Left ventricle myocardium inferior (tissue), 1 donor: Measurements from ENCODE around the gene GPR62. TPM values are rescaled to one million over a fixed set of nuclear protein-coding genes. Genes with fewer than 3 reads are reported as not detected.

ENCODE experiments used
- DNase-seq: peaks from one replicate; pipeline ENCODE4 v3.0.0-alpha.2; 2020
- H3K27ac ChIP-seq: fragments of 200-600 bp; replicated peaks from 2 replicates; pipeline ENCODE4 v1.8.0; 2021
- H3K27me3 ChIP-seq: fragments of 200-600 bp; 2 replicates; pipeline ENCODE4 v1.8.0; 2021; ENCODE audit warnings: low read depth
- H3K36me3 ChIP-seq: fragments of 200-600 bp; 2 replicates; pipeline ENCODE4 v1.8.0; 2021
- H3K4me1 ChIP-seq: fragments of 200-600 bp; 2 replicates; pipeline ENCODE4 v1.8.0; 2021
- H3K4me3 ChIP-seq: fragments of 200-600 bp; 2 replicates; pipeline ENCODE4 v1.8.0; 2021; ENCODE audit warnings: mild to moderate bottlenecking, moderate library complexity
- H3K9me3 ChIP-seq: fragments of 200-600 bp; replicated peaks from 2 replicates; pipeline ENCODE4 v1.8.0; 2021
- intact Hi-C: fragments of 100-400 bp; cut with micrococcal nuclease; formaldehyde crosslinking; loops from one replicate; pipeline ENCODE4 v1.11.0; 2022
- total RNA-seq: library from RNA; stranded (reverse); fragmentation: NEBNext Ultra II Directional; extraction: Animal tissue kit (Norgen Biotek cat#: 25700); gene quantifications from one replicate; pipeline ENCODE4 v1.2.1, GENCODE V29; 2021
- TF ChIP-seq, protein P1 (sequence below): fragments of 200-600 bp; IDR thresholded peaks from 2 replicates; pipeline ENCODE4 v1.8.0; 2021; ENCODE audit warnings: antibody characterized with exemption, mild to moderate bottlenecking, borderline replicate concordance
- donor health status: DM: no; HTN: yes; CAD: no; lungs with severe emphysema.

The GPR62 gene
- total RNA-seq, 1 donor from 2014 or later: 0.16 TPM

DNA sequence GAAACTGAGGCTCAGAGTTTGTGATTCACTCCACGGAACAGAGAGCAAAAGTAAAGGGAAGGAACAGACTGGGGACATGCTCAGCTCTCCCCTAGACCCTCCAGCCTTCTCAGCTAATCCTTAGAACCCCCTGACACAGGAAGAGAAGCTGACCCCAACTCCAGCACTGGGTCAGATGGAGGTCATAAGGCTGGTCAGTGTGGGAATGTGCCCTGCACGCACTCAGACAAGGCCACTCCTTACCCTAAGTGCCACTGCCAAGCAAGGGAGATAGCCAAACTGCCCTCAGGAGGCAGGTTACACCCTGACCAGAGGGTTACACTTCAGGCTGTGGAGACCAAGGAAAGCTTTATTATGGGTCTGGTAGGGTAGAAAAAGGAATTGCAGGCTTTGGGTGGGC lies 39.3 kb downstream of the GPR62 start:
- Histone ChIP-seq H3K4me1 (peaks cover 38% of the 10 kb centered on the region), H3K27ac (peak overlapping the region; percentile 84), H3K4me3 (peak overlapping the region; percentile 82), H3K9me3 (no peaks in the 10 kb centered on the region), H3K36me3 (peaks cover 32% of the 10 kb centered on the region), H3K27me3 (no peaks in the 10 kb centered on the region)
- DNase-seq: no peak
- TF ChIP-seq, protein P1, sequence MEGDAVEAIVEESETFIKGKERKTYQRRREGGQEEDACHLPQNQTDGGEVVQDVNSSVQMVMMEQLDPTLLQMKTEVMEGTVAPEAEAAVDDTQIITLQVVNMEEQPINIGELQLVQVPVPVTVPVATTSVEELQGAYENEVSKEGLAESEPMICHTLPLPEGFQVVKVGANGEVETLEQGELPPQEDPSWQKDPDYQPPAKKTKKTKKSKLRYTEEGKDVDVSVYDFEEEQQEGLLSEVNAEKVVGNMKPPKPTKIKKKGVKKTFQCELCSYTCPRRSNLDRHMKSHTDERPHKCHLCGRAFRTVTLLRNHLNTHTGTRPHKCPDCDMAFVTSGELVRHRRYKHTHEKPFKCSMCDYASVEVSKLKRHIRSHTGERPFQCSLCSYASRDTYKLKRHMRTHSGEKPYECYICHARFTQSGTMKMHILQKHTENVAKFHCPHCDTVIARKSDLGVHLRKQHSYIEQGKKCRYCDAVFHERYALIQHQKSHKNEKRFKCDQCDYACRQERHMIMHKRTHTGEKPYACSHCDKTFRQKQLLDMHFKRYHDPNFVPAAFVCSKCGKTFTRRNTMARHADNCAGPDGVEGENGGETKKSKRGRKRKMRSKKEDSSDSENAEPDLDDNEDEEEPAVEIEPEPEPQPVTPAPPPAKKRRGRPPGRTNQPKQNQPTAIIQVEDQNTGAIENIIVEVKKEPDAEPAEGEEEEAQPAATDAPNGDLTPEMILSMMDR: no peak
- intact Hi-C loops: no loop called here

DNA sequence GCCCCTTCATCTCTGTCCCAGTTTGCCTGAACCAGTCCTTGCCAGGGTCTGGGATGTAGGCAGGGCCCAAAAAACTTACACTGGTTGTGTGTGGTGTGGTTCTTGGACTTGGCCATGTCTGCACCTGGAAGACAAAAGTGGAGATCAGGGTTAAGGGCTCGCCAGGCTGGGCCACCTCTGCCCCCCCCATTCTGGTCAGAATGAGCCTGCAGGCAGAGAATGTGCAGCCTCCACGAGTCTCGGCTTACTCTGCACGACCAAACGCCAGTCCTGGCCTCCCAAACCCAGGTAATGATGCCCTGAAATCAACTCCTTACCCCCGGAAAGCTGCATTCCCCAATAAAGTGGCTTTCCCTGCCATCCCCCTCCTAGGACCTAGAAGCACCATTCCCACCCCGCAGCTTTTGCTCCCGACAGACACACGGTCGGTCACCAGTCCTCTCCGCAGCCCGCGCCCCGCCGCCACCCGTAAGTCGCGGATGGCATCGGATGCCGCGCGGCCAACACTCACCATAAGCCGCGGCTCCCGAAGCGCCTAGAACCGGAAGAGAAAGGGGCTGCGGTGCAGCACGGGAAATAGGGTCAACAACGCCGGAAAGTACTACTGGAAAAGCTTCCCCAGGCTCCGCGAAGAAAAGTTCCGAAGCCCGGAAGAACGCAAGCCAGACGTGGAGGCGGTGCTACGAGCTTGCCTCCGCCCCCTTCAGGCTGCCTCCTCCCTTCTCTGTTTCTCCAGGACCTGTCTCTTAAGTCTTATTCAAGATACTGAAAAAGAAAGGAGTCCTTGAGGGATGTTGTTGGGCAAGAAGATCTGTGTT lies 40.4 kb downstream of the GPR62 start, which contains the start of gene RPL29:
Gene RPL29 (minus strand): TSS at position 550 of the 818 bp plus-strand sequence. CDS start 434 bp downstream, at position 116.
- H3K27me3 ChIP-seq: no peaks in the 10 kb centered on the region
- no peaks in the 10 kb centered on the region for H3K9me3 ChIP-seq
- H3K36me3 ChIP-seq: peaks cover 32% of the 10 kb centered on the region
- H3K27ac ChIP-seq: peak within 1 kb of the TSS; percentile 84
- TF ChIP-seq, protein P1: peak; percentile 41
- peak within 1 kb of the TSS; percentile 82 for H3K4me3 ChIP-seq
- peak; percentile 90 for DNase-seq
- intact Hi-C loops: no loop called here
- peaks cover 34% of the 10 kb centered on the region for H3K4me1 ChIP-seq

DNA sequence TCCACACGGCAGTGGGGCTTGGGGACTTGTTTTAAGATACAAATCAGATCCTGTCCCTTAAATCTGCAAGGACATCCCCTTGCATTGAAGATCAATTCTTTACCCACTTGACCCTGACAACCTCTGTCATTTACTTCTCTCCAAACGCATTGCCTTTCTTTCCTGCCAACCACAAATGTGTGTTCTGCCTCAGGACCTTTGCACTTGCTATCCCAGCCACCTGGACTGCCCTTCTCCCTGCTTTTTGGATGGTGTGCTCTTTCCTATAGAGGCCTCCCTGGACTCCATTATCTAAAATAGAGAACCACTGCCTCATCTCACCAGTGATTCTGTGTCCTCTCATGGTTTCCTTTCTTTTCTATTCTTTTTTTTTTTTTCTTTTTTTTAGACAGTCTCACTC lies 42.0 kb downstream of the GPR62 start:
- peaks cover 40% of the 10 kb centered on the region for H3K4me1 ChIP-seq
- H3K27me3 ChIP-seq: no peaks in the 10 kb centered on the region
- intact Hi-C loops: no loop called here
- H3K9me3 ChIP-seq: no peaks in the 10 kb centered on the region
- DNase-seq: no peak
- H3K36me3 ChIP-seq: peaks cover 26% of the 10 kb centered on the region
- no peak overlapping the region for H3K4me3 ChIP-seq
- TF ChIP-seq, protein P1: no peak
- no peak overlapping the region for H3K27ac ChIP-seq

DNA sequence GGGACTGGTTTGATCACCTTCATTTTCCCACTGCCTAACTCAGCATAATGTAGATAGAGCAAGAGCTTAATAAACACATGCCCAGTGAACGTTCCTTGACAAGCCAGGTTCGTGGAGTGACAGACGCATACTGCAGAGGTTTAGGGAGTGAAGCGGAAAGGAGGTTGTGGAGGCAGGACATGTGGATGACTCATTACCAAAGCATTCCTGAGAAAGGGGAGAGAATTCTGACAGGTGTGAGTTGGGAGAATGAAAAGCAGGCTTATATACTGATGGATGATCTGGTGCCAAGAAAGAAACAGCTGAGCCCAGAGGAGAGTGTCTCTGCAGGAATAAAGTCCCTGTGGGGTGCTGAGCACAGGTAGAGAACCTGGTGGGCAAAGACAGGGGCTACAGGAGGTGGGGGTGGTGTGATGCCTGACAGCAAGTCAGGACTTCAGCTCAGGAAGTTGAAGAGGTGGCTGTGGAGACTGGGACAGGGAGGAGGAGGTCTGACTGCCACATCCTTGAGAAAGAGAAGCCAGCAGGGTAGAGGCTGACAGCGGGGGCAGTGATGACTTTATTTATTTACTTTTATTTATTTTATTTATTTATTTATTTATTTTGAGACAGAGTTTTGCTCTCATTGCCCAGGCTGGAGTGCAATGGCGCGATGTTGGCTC lies 42.9 kb downstream of the GPR62 start:
- Histone ChIP-seq H3K27ac (no peak overlapping the region), H3K27me3 (no peaks in the 10 kb centered on the region), H3K9me3 (no peaks in the 10 kb centered on the region), H3K4me1 (peaks cover 35% of the 10 kb centered on the region), H3K4me3 (no peak overlapping the region), H3K36me3 (peaks cover 20% of the 10 kb centered on the region)
- DNase-seq: no peak
- intact Hi-C loops: no loop called here
- TF ChIP-seq, protein P1: no peak

DNA sequence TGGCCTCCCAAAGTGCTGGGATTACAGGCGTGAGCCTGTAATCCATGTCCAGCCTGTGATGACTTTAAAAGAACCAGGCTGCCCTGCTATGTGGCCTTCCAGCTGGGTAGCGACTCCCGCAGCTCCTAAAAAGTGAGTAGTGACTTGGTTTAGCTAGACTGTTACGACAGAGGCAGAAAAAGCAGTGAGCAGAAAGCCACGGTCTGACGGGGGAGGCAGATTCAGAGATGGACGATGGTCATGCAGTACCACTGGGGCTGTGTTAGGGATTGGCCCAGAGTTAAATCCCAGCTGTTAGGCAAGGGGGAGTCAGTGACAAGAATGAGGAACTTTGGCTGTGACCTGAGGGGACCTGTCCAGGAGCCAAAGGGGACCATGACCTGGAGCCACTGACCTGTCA lies 43.6 kb downstream of the GPR62 start:
- Histone ChIP-seq H3K27ac (no peak overlapping the region), H3K4me1 (peaks cover 29% of the 10 kb centered on the region), H3K36me3 (peaks cover 13% of the 10 kb centered on the region), H3K27me3 (no peaks in the 10 kb centered on the region), H3K4me3 (no peak overlapping the region), H3K9me3 (no peaks in the 10 kb centered on the region)
- intact Hi-C loops: no loop called here
- DNase-seq: no peak
- TF ChIP-seq, protein P1: no peak
